ENCODE measurements around the gene SEC31A. TPM values are rescaled to one million over a fixed set of nuclear protein-coding genes. Genes with fewer than 3 reads are reported as not detected.

SEC31A gene
- total RNA-seq, 2 donors from 2014 or later = 103 to 106 TPM

DNA sequence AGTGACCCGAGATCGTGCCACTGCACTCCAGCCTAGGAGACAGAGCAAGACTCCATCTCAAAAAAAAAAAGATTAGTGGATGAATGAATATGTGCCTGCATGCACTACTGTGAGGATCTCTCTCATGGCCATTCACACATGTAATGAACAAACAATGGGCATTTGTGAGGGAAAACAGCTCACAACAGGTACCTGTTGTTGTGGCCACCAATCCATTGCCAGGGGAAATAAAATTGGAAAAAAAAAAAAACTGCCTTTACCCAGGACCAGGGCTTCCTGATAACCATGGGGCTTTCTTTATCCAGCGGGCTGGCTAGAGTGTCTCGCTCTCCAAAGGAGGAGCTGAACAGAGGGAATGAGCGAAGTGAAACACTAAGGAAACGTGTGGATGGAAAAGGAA, 99.8 kb downstream of the SEC31A start:
- Mint-ChIP-seq H3K27ac (no peak overlapping the region), H3K4me1 (ENCODE audit: low read depth) (no peaks in the 10 kb centered on the region), H3K4me3 (no peak overlapping the region), H3K36me3 (ENCODE audit: insufficient read depth in 2 of 2) (no peaks in the 10 kb centered on the region), H3K27me3 (ENCODE audit: low read depth) (peaks cover 9% of the 10 kb centered on the region), H3K9me3 (no peaks in the 10 kb centered on the region)
- DNase-seq = no peak
- ATAC-seq (replicated peaks in 1 of 2) = no peak

DNA sequence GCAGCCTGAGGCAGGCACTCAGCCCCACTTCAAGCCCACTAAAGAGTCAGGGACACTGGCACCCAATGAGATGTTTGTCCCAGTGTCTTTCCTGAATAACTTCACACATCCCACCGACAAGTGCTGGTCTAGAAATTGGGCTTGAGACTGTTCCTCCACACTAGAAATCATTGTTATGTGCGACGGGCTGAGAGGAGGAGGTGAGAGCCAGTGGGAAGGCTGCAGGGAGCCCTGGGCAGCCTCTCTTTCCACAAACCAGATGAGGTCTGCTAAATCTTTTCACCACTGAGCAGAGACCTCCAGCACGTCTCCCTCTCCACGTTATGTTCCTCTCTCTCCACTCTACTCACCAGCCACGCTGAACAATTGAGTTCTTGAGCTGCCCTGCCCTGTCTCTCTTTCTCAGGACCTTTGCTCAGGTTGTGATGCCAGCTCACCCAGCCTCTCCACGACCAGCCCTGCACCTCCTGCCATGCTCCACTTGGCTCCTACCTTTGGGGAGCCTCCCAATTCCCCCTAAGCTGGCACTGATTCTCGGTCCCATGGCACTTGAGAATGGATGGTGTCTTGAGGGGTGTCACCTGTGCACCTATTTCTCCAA, 100.8 kb downstream of the SEC31A start:
- H3K4me3 Mint-ChIP-seq = no peak overlapping the region
- DNase-seq (no peak), ATAC-seq (replicated peaks in 1 of 2) (no peak)
- H3K27me3 Mint-ChIP-seq (ENCODE audit: low read depth) = peaks cover 5% of the 10 kb centered on the region
- no peaks in the 10 kb centered on the region for H3K9me3 Mint-ChIP-seq
- H3K36me3 Mint-ChIP-seq (ENCODE audit: insufficient read depth in 2 of 2) = no peaks in the 10 kb centered on the region
- no peak overlapping the region for H3K27ac Mint-ChIP-seq
- H3K4me1 Mint-ChIP-seq (ENCODE audit: low read depth) = no peaks in the 10 kb centered on the region

DNA sequence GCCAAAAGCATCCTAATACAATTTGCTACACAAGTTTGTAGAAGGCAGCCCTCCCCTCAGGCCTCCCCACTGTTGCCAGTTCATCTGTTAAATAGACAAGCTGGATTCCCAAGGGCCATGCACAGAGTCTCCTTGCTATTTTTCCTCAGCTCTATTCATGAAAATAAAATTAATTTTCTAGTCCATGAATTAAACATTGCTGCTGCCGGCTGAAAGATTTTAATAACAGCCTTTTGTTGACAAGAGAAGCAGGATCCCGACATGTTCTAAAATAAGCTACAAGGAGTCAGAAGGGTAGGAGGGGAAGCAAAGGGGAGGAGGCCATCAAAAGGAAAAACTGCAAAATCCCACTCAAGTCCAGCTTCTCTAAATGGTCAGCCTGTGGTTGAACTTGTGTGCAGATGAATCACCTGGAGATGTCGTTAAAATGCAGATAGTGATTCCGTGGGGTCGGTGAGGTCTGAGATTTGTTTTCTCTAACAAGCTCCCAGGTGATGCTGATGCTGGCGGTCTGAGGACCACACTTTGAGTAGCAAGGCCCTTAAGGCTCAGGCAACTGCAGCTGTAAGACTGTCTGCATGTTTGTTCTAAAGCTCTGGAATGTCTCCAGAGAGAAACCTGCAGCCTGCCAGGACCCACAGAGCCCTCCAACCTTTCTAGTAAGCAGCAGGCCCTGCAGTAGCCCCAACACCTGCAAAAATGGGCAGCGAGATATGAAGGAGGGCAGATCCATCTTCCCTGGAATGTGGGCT, 101.8 kb downstream of the SEC31A start:
- DNase-seq (no peak), ATAC-seq (replicated peaks in 1 of 2) (no peak)
- H3K4me3 Mint-ChIP-seq = no peak overlapping the region
- no peaks in the 10 kb centered on the region for H3K9me3 Mint-ChIP-seq
- H3K36me3 Mint-ChIP-seq (ENCODE audit: insufficient read depth in 2 of 2) = no peaks in the 10 kb centered on the region
- no peaks in the 10 kb centered on the region for H3K4me1 Mint-ChIP-seq (ENCODE audit: low read depth)
- no peak overlapping the region for H3K27ac Mint-ChIP-seq
- peaks cover 5% of the 10 kb centered on the region for H3K27me3 Mint-ChIP-seq (ENCODE audit: low read depth)

DNA sequence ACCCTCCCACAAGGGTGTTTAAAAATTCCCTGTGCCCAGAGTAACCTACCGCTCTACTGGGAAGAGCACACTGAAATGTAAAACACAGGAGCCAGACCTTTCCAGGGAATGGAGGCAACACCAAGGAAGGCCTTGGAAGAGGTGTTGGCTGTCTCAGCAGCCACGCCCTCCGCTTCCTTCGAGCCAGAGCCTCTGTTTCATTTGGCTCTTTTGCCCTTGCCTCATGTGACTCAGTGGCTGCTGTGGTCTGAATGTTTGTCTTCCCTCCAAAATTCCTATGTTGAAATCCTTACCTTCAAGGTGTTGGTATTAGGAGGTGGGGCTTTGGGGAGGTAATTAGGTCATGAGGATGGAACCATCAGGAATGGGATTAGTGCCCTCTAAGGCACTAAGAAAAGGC, 103.6 kb downstream of the SEC31A start:
- no peaks in the 10 kb centered on the region for H3K36me3 Mint-ChIP-seq (ENCODE audit: insufficient read depth in 2 of 2)
- no peak overlapping the region for H3K4me3 Mint-ChIP-seq
- ATAC-seq (replicated peaks in 1 of 2) = no peak
- H3K27me3 Mint-ChIP-seq (ENCODE audit: low read depth) = peaks cover 5% of the 10 kb centered on the region
- no peaks in the 10 kb centered on the region for H3K4me1 Mint-ChIP-seq (ENCODE audit: low read depth)
- H3K27ac Mint-ChIP-seq = no peak overlapping the region
- no peaks in the 10 kb centered on the region for H3K9me3 Mint-ChIP-seq
- no peak for DNase-seq

DNA sequence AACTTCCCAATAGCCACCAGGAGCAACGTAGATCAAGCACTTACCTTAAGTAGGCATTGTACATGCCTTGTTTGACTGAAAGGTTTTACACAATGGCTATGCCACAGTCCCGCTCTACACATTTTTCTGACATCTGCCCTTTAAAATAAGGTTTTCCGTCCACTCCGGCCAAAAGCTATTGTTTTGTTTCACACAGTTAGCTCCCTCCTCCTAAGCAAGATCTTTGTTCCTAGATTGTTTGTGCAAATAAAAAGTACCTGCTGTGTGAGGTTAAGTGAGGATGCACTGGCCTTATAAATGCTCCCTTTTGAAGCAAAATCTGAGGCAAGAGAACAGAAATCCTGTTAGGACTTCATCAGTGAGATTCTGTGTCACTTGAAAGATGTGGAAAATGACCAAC, 104.1 kb downstream of the SEC31A start:
- no peaks in the 10 kb centered on the region for H3K4me1 Mint-ChIP-seq (ENCODE audit: low read depth)
- H3K36me3 Mint-ChIP-seq (ENCODE audit: insufficient read depth in 2 of 2) = no peaks in the 10 kb centered on the region

DNA sequence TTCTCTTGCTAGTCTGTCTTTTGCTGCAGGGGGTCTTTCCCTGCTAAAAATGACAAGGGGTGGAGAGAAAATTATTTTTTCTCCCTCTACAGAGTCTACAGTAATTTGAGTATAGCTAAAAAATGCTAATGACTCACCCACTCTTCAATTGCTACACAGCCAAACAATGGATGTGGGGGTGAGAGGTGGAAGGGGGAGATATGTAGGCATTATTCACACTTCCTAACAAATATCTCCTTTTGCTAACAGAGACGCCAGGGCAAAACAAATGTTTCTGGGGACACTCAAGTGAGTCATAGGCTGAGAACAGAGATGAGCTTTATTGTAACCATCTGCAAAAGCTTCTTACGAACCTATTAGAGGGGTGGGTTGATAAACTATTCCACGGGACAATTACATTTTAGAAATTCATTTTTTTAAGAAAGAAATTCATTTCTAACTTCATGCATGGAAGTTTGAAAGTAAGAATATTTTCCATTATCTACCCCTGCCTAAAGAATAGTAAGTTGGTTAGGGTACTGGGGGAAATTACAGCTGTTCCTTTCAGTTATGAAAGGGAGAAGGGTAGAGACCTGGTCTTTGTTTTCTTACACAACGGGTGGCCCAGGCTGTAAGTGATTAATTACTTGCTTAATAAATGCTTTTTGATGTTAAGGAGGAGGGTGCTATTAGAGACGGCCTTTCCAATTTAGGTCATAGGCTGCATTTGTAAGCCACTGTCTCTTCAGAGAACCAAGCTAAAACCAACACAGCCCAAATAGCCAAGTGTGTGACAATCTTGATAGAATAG, 105.1 kb downstream of the SEC31A start:
- Mint-ChIP-seq H3K27me3 (ENCODE audit: low read depth) (no peaks in the 10 kb centered on the region), H3K36me3 (ENCODE audit: insufficient read depth in 2 of 2) (no peaks in the 10 kb centered on the region), H3K4me1 (ENCODE audit: low read depth) (no peaks in the 10 kb centered on the region), H3K9me3 (no peaks in the 10 kb centered on the region), H3K4me3 (no peak overlapping the region), H3K27ac (no peak overlapping the region)
- DNase-seq (no peak), ATAC-seq (replicated peaks in 1 of 2) (no peak)

More for the DNA sequence above, 104.1 kb downstream of the SEC31A start:
- Mint-ChIP-seq H3K9me3 (no peaks in the 10 kb centered on the region), H3K27me3 (ENCODE audit: low read depth) (peaks cover 5% of the 10 kb centered on the region), H3K4me3 (no peak overlapping the region), H3K27ac (no peak overlapping the region)
- ATAC-seq (replicated peaks in 1 of 2) (no peak), DNase-seq (no peak)

DNA sequence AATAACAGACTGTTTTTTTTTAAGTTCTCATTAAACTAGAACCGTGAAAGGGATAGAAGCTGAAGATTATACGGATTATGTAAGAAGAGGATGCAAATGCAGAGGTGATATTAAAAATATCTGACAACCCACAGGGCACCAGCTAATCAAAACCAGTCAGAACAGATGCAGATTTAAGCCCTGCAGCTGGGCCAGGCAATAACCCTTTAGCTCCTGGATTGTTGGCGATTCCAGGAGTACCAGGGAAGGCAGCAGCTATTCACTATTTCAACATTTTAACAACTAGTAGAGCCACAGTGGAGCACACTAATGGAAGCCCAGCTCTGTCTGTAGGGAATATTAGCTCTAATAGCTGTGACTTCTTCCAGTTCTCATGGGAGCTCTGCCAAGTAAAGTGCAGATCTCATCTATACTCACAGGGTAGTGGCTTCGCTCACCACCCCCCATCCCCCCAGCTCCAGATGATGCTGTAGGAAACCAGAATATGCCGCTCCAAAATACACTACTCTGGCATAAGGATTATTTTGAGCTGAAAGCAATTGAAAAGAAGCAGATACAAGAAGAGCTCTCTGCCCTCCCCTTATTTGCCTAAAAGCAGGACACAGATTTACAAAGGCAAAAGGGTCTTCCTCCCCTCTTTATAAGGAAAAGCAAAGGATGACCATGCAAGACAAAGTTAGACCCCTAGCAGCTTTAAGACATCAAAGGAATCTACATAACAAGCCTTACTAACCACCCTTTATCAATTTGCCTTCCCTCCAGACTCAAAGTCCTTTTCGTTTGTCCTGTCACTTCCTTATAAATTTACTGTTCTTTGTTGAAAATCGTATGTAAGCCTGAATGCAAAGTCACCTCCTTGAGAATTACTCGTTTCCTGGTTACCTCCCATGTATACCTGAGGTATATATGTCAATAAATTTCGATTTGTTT, 106.0 kb downstream of the SEC31A start:
- Mint-ChIP-seq H3K36me3 (ENCODE audit: insufficient read depth in 2 of 2) (no peaks in the 10 kb centered on the region), H3K4me1 (ENCODE audit: low read depth) (no peaks in the 10 kb centered on the region), H3K27ac (no peak overlapping the region), H3K4me3 (no peak overlapping the region), H3K9me3 (no peaks in the 10 kb centered on the region), H3K27me3 (ENCODE audit: low read depth) (no peaks in the 10 kb centered on the region)
- no peak for DNase-seq
- no peak for ATAC-seq (replicated peaks in 1 of 2)

DNA sequence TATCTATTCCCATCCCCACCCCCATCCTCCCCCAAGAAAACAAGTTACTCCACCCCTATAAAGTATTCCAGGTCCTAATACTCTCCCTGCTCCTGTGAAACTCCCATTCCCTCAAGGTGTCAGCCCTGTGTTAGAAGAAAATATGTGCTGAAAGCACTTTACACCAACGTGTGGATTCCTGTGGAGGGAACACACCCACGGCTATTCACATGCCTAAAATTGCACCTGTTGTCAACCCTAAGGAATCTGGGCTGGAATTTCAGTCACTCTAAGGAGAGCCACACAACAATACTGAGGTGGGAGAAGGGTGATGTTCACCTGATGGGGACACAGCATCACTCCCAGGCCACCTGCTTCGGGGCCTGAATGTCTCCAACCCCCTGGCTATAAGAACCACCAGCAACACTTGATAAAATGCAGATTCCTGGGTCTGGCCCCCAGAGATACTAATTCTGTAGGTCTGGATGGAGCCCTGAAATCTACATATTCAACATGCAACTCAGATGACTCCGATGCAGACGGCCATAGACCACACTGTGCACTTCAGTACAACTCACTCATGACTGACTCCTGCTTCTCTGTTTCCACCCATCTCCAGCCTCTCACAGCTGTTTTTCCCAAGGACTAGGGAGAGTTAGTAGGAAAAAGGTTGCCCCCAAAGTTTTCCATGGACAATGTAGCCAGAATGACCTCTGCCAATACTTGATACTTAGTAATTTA, 108.2 kb downstream of the SEC31A start:
- ATAC-seq (replicated peaks in 1 of 2) = no peak
- Mint-ChIP-seq H3K36me3 (ENCODE audit: insufficient read depth in 2 of 2) (no peaks in the 10 kb centered on the region), H3K4me1 (ENCODE audit: low read depth) (no peaks in the 10 kb centered on the region), H3K27me3 (ENCODE audit: low read depth) (no peaks in the 10 kb centered on the region), H3K27ac (no peak overlapping the region), H3K9me3 (no peaks in the 10 kb centered on the region), H3K4me3 (no peak overlapping the region)
- DNase-seq = no peak

DNA sequence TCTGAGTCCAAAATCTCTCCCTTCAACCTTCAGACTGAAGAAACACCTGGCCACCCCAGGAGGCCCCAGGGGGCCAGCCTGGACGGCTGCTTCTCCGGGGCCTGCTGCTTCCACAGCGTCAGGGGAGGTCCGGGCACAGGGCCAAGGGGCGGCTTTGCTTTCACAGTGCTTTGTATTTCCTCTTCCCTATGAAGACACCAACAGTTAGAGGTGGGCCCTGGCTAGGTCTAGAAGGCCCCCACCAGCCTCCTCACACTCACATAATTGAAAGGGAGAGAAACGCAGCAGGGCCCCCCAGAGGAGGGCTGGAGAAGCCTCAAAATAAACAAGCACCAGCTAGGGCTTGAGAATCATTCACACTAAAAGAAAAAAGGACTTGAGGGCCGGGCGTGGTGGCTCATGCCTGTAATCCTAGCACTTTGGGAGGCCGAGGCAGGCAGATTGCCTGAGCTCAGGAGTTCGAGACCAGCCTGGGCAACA, 110.2 kb downstream of the SEC31A start:
- no peaks in the 10 kb centered on the region for H3K36me3 Mint-ChIP-seq (ENCODE audit: insufficient read depth in 2 of 2)
- DNase-seq = no peak

DNA sequence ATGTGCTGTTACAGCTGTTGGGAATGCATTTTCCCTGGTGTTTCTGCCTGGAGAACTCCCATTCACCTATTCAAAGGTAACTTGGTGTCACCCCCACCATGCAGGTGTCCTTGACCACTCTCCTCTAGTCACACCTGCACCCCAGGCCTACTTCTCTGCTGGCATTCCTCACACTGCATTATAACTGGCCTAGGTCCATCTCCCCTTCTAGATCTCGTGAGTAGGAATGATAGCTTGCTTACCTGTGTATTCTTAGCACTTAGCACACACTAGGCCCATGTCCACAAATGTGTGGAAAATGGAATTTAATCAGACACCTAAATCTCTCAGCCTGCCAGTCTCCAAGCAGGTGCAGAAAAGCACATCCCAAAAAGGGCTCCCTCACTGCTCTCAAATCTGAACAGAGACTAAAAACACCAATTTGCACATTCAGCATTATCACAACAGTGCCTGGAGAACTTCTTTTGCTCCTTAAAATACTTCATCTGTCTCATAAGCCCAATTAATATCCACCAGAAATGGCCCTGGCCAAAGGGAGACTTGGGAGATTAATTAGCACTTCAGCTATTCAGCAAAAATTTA, 110.7 kb downstream of the SEC31A start:
- Mint-ChIP-seq H3K27ac (no peak overlapping the region), H3K4me1 (ENCODE audit: low read depth) (no peaks in the 10 kb centered on the region), H3K27me3 (ENCODE audit: low read depth) (no peaks in the 10 kb centered on the region), H3K9me3 (no peaks in the 10 kb centered on the region), H3K4me3 (no peak overlapping the region), H3K36me3 (ENCODE audit: insufficient read depth in 2 of 2) (no peaks in the 10 kb centered on the region)
- ATAC-seq (replicated peaks in 1 of 2) = no peak
- no peak for DNase-seq

More for the DNA sequence above, 110.2 kb downstream of the SEC31A start:
- no peak overlapping the region for H3K4me3 Mint-ChIP-seq
- H3K27ac Mint-ChIP-seq = no peak overlapping the region
- no peaks in the 10 kb centered on the region for H3K27me3 Mint-ChIP-seq (ENCODE audit: low read depth)
- no peaks in the 10 kb centered on the region for H3K9me3 Mint-ChIP-seq
- ATAC-seq (replicated peaks in 1 of 2) = no peak
- no peaks in the 10 kb centered on the region for H3K4me1 Mint-ChIP-seq (ENCODE audit: low read depth)

DNA sequence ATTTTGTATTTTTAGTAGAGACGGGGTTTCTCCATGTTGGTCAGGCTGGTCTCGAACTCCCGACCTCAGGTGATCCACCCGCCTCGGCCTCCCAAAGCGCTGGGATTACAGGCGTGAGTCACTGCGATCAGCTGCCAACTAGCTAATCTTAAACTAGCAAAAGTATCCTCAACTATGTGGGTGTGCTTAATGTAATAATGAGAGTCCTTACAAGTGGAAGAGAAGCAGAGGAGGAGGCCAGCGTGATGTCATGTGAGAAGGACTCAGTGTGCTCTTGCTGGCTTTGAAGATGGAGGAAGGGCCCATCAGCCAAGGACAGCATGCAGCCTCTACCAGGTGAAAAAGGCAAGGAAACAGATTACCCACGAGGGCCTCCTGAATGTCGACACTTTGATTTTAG, 111.9 kb downstream of the SEC31A start:
- Mint-ChIP-seq H3K27ac (no peak overlapping the region), H3K27me3 (ENCODE audit: low read depth) (no peaks in the 10 kb centered on the region), H3K4me3 (no peak overlapping the region), H3K36me3 (ENCODE audit: insufficient read depth in 2 of 2) (no peaks in the 10 kb centered on the region), H3K4me1 (ENCODE audit: low read depth) (no peaks in the 10 kb centered on the region), H3K9me3 (no peaks in the 10 kb centered on the region)
- DNase-seq = no peak
- ATAC-seq (replicated peaks in 1 of 2) = no peak

All from activated T-cell treated with anti-CD3 and anti-CD28 coated beads, Interleukin-2, amount 50 U/mL, for 72 hours (primary cell).